GM12874 (cell line): ENCODE data around the gene TAS1R3.

Experiments used
- CTCF ChIP-seq: IDR thresholded peaks from 2 replicates; pipeline ENCODE4 v1.5.1; 2011; ENCODE audit warnings: low read depth, mild to moderate bottlenecking, control low read depth, low read length, moderate library complexity; ENCODE audit not compliant: insufficient read depth

The TAS1R3 gene

GRCh38 chr1:1285611-1286311 is 45.3 kb upstream of the TAS1R3 start:
- no peak for TF ChIP-seq CTCF

GRCh38 chr1:1286313-1287261 is 44.5 kb upstream of the TAS1R3 start:
- TF ChIP-seq CTCF: no peak

DNA sequence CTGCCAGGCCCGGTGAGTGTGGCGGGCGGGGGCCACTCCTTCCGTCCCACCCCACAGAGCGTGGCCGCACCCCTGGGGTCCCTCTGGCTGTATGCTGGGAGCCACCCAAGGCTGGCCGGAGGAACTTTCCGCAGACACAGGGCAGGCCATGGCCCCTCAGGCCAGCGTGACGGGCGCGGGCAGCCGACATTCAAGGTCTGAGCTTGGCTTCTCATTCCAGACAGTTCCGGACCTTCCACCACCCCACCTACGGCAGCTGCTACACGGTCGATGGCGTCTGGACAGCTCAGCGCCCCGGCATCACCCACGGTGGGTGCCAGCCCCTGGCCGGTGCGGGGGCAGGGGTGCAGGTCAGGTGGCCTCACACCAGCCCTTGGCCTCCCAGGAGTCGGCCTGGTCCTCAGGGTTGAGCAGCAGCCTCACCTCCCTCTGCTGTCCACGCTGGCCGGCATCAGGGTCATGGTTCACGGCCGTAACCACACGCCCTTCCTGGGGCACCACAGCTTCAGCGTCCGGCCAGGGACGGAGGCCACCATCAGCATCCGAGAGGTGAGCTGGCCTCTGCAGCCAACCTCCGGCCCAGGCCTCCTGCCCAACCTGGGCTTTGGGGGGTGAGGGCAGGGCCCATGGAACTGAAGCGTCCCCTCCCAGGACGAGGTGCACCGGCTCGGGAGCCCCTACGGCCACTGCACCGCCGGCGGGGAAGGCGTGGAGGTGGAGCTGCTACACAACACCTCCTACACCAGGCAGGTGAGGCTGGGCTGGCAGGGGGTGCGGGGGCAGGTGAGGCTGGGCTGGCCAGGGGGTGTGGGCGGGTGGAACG is 43.6 kb upstream of the TAS1R3 start:
- TF ChIP-seq CTCF: no peak

DNA sequence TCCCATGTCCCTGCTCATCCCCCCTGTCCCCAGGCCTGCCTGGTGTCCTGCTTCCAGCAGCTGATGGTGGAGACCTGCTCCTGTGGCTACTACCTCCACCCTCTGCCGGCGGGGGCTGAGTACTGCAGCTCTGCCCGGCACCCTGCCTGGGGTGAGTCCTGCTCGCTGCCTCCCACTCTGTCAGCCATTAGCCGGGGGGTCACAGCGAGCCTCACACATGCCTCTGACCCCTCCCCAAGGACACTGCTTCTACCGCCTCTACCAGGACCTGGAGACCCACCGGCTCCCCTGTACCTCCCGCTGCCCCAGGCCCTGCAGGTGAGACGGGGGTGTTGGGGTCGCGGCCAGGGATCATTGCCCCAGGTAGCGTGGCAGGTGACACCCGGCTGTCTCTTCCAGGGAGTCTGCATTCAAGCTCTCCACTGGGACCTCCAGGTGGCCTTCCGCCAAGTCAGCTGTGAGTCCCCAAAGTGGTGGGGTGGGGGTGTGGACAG is 40.8 kb upstream of the TAS1R3 start:
- peak; percentile 56; the same call in 1 of the 2 replicates for TF ChIP-seq CTCF

DNA sequence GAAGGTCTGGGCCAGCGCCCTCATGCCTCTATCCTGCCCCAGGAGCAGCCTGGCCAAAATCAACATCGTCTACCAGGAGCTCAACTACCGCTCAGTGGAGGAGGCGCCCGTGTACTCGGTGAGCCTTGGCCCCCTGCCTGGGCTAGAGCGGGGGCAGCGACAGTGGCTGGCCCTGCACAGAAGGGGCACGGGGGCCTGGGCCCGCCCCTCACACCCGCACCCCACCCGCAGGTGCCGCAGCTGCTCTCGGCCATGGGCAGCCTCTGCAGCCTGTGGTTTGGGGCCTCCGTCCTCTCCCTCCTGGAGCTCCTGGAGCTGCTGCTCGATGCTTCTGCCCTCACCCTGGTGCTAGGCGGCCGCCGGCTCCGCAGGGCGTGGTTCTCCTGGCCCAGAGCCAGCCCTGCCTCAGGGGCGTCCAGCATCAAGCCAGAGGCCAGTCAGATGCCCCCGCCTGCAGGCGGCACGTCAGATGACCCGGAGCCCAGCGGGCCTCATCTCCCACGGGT is 40.0 kb upstream of the TAS1R3 start:
- no peak for TF ChIP-seq CTCF

DNA sequence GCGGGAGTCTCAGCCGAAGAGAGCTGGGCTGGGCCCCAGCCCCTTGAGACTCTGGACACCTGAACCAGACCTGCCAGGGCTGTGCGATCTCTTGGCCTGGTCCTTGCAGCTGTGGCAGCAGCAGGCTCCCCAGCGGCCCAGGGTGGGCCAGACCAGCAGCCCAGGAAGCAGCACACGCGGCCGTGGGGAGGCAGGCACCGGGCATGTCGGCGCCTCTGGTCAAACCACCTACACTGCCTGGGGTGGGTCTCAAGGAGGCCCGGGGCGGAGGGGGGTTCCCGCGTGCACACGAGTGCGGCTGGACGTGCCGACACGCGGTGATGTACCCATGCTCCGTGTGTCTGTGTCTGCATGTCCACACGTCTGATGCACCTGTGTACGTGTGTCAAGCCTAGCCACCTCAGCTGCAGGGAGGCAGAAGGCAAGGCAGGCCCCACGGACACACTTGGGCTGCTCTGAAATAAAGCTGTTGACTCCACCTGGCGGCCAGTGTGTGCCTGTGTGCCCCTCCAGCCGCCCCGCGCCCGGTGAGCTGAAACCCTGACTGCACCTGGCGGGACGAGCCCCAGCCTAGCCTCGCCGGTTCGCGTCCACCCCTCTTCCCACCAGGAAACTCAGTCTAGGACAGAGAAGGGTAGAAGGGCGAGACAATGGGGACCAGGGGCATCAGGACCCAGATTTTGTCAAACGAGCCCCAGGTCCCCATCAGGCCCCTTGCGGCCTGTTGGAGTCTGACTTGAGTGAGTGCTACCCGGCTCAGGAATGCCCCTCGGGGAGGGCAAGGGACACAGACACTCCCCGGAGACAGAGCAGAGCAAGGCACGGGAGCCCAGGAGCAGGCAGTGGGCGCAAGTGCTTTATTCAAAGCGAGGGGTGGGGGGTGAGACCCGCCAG is 39.3 kb upstream of the TAS1R3 start:
- peak; percentile 81 for TF ChIP-seq CTCF
